8988T (cell line): ENCODE data around the gene MPST.

Source experiments
- DNase-seq: peaks from one replicate; pipeline ENCODE4 v3.0.0; 2011

The MPST gene

DNA sequence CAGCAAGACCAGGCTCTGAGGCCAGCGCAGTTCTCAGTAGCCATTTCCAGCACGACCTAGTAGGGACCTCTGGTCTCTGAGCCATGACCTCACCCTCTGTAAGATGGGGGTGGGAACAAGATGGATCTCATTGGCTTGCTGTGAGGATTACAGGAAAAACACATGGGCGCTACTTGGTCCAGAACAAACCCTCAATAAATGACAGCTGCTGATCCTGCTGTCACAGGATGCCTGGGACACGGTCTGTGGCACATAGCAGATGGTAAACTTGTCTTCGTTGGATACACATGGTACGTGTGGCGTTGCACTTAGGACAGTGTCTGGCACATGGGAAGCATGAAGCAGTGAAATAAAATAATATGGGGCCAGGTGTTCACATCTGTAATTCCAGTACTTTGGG, 27.5 kb downstream of the MPST start:
- DNase-seq: no peak

DNA sequence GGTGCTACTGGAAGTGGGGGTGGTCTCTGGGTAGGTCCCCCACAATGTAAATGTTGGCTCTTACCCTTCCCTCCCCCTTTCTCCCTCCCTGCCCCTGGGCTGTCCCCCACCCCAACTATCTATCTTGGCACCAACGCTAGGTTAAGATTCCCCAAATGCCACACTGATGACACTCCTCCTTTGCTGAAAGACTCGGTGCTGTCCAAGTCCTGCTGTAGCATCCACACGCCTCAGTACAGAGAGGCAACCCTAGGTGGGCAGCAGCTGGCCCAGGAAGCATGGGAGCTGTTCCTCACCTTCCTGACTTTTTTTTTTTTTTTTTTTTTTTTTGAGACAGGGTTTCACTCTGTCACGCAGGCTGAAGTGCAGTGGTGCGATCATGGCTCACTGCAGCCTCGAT, 28.6 kb downstream of the MPST start:
- no peak for DNase-seq

DNA sequence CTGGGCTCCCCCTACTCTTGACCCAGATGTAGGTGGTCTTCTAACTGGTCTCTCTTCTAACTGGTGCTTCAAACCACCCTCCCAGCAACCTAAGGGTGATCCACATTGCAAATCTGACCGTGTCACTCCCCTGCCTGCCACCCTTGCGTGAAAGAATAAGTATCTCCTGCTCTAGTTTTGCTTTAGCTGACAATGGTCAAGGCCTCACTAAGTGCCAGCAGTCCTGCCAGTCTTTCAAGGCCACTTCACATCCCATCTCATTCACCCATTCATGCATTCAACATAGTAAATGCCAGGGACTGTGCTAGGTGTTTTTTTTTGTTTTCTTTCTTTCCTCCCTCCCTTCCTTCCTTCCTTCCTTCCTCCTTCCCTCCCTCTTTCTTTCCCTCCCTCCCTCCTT, 29.7 kb downstream of the MPST start:
- no peak for DNase-seq

DNA sequence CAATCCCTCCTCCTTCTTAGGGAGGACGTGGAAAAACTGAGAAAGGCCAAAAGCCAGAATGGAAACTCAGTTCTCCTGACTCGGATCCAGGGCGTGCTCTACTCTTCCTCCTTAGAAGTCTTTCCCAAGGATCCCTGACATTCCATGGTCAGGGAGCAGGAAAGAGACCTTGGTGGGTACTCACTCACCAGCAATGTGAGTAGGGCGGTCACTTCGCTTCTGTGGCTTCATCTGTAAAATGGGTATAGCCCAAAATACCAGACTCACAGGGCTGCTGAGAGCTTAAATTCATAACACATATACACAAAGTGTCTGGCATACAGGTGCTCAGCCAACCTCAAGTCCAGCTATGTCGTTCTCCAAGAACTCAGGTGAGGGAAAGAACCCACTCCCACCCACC, 31.4 kb downstream of the MPST start:
- DNase-seq: no peak

DNA sequence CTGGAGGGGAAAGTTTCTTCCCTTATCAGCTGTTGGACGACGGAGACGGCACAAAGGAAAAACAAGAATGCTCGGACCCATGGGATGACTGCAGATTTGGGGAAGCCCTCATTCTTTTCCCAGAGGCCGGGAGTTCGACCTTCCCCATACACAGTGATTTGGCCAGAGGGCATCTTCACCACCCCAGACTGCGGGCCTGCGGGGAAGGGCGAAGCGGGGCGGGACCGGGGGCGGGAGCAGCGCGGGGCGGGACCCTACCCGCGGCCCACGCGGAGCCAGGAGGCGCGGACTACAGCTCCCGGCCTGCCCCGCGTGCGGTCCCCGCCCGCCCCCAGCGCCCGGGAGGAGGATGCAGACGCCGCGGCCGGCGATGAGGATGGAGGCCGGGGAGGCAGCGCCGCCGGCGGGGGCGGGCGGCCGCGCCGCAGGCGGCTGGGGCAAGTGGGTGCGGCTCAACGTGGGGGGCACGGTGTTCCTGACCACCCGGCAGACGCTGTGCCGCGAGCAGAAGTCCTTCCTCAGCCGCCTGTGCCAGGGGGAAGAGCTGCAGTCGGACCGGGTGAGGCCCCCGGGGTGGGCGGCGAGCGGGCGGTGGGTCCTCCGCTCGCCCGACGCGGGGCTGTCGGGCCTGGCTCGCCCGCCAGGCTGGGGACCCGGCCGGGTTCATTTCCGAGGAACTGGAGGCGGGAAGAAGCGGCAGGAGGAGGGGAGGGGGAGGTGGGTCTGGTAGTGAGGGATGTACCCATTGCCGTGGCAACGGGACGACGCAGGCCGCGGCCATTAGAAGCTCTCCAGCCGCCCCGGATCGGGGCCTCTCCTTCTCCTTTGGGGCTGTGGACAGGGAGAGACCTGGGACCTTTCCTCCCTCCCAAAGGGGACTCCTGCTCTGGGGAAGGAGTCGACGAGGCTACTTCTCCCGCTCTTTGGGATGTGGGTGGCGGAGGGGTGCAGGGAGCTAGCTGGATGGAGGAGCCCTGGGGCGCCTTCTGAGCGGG, 32.1 kb downstream of the MPST start, which contains the start of gene KCTD17:
Gene KCTD17, plus strand, starts transcription at position 352 of the 995 bp plus-strand sequence. Its CDS starts 19 bp downstream, at position 371.
- peak; percentile 95 for DNase-seq

DNA sequence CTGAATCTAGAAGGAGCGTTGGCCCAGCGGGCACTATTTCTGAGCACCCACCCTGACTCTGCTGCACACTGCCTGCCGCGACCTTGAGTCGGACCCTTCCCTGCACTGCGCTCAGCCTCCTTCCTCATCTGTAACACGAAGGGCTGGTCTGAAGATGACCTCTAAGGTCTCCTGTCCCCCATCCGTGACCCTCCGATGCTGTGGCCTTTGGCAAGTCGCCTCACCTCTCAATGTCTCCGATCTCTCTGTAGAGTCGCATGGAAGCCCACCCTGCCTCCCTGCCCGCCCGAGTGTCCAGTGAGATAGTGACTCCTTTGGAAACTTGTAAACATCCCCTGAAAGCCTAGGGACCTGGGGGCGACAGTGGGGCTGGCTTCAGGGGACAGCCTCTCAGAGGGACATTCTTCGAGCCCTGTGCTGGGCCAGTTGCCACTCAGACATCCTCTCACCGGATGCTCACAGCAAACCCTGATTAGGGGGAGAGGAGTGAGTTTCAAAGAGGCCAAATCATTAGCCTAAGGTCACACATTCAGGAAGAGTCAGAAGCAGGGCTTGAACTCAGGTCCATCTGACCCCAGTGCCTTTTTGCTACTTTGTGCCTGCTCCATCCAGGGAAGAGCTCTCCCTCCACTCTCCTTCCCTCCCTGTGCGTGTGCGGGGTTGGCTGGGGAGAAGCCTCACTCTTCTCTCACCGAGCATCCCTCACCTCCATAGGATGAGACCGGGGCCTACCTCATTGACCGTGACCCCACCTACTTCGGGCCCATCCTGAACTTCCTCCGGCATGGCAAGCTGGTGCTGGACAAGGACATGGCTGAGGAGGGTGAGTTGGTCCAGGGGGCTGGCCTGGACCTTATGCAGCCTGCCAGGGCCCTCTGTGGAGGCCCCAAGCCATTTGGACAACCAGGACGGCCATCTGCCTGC, 33.1 kb downstream of the MPST start:
- DNase-seq: no peak

DNA sequence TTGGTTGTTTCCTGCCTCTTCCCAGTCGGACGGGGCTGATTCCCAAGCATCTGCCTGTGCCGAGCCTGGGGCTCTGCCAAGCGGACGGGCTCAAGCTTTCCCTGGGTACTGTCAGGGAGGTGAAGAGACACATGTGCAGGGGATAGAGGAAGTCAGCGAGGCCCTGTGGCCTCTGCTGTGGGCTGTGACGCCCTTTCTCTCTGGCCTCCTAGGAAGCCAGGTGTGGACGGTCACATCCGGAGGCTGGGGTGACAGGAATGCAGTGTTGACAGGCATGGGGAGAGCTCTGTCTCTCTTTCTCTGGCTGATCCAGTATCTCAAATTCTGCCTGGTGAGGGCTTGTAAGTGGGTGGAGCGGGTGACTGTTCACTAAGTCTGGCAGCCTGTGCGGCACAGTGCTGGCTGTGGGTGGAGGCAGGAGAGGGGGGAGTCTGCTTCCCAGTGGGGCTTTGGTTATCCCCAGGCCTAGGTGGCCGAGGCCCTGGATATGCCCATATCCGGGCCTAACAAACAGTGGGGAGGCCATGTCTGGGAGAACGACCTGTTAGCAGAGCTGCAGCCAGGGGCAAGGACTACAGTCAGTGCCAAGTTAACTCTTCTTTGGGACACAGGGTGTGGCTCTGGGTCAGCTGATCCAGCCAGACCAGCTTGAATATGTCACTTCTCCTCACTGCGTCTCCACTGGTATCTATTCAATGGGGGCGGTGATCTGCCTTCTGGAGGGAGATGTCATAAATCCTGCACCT, 33.9 kb downstream of the MPST start:
- DNase-seq: no peak

DNA sequence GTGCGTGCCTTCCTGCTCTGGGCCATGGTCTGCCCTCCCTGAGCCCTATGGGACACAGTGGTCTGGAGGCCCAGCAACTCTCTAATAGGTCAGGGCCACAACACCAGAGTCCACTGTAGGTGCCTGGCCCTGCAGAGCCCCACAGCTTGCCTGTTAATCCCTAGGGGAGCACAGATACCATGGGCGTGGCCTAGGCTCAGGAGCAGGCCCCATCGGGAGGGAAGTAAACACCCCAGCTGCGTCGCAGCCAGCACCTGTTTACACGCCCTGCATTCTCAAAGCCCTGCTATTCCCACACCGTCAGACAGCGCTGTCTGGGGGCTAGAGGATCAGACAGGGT, 34.5 kb downstream of the MPST start:
- DNase-seq: no peak

DNA sequence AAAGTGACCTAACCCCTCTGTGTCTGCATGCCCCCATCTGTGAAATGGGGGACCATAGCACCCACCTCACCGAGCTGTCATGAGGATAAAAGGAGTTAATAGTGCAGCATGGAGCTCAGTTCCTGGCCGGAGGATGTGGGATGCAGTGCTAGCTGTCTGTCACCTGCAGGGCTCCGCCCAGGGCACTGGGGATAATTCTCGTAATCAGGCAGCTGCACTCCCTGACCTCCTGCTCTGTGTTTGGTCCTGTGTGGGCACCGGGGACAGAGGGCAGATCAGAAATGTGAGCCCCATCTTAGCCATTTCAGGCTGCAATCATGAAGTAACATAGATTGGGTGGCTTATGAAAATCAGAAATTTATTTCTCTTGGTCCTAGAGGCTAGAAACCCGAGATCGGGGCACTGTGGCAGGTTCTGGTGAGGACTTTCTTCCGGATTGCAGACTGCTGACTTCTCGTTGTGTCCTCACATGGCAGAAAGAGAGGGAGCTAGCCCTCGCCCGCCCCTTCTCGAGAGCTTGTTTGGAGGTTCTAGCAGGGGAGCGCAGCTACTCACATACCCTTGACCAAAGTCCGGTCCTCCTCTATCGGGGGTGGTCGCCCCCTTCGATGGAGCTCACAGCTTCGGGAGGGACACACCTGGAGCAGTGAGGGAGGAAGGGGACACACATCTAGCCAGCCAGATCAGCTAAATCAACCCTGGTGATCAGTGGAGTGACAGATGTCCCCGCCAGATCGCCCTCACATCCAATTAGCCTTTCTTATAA, 35.2 kb downstream of the MPST start:
- no peak for DNase-seq

DNA sequence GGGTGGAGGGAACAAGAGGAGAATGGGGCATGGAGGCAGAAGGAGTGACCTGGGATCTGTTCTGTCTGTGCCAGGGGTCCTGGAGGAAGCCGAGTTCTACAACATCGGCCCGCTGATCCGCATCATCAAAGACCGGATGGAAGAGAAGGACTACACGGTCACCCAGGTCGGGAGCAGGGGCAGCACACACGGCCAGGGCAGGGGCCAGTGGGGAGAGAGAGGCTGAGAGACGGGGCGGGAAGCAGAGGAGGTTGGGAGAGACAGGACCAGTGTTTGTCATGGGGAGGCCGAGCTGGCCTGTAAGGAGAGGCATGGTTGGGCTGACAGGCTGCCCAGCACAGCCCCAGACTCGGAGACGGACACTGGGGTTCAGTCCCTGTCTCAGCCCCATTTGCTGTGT, 36.7 kb downstream of the MPST start:
- no peak for DNase-seq

DNA sequence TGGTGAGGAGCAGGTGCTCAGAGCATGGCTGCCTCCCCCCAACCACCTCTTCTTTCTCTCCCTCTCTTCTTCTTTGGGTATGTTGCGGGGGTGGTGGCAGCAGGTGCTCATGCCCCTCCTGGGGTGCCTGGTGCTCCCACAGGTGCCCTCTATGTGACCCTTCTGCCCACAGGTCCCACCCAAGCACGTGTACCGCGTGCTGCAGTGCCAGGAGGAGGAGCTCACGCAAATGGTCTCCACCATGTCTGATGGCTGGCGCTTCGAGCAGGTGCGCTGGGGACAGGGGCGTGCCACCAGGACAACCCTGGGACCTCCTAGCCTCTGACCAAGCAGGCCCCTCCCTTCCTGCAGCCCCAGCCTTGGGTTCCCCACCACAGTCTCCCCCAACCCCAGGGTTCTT, 37.7 kb downstream of the MPST start:
- no peak for DNase-seq

DNA sequence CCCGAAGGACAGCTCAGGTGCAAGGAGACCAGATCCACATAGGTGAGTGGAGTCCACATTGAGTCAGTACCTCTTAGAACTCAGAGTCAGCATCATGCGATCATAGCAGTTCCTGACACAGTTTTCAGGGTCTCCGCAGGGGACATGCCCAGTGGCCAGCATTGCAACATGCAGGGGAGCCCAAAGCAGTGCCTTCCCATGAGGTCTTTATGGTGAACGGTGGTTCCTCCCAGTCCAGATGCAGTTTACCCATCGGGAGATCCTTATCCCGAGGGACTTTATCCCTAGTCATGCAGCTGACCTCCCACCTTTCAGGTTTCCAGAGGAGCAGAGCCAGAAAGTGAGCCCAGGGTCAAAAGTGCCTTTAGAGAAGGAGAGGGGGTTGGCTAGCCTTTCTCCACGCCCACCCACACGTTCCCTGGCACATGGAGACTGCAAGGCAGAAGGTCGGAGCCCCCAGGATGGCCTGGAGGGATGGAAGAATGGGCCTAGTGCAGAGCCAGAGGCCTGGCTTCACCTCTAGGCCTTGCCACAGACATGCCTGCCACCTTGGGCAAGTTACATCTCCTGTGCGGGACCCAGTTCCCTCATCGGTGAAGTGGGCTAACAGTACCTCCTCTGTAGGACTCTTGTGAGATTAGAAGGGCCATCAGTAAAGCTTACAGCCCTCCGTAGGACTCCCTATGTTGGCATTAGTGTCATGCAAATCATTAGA, 38.4 kb downstream of the MPST start:
- no peak for DNase-seq

DNA sequence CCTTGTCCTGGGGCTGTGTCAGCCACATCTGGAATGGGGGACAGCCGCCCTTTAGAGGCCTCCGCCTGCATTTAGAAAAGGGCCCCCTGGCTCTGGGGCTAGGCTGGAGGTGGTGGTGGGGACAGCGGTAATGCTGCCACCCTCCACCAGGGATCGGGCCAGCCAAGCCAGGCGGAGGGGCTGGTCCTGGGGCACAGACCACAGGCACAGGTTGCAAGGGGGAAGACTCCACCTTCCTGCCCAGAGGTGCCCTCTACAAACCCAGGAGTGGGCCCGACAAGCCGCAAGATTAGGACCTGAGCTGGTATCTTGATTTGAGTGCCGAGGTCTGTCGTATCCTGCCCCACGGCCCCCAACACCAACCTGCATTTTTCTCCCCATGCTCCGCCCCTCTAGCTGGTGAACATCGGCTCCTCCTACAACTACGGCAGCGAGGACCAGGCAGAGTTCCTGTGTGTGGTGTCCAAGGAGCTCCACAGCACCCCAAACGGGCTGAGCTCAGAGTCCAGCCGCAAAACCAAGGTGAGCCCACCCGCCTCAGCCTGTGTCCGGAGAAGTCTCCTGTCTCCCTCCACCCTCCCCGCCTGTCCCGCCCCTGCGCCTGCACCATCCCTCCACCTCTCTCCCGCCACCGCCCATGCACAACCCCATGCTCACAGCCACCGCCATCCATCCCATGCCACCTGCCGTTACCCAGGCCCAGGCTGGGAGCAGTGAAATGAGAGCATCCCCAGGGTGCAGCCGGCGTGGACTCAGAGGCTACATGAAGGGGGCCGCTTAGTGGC, 39.6 kb downstream of the MPST start:
- no peak for DNase-seq

DNA sequence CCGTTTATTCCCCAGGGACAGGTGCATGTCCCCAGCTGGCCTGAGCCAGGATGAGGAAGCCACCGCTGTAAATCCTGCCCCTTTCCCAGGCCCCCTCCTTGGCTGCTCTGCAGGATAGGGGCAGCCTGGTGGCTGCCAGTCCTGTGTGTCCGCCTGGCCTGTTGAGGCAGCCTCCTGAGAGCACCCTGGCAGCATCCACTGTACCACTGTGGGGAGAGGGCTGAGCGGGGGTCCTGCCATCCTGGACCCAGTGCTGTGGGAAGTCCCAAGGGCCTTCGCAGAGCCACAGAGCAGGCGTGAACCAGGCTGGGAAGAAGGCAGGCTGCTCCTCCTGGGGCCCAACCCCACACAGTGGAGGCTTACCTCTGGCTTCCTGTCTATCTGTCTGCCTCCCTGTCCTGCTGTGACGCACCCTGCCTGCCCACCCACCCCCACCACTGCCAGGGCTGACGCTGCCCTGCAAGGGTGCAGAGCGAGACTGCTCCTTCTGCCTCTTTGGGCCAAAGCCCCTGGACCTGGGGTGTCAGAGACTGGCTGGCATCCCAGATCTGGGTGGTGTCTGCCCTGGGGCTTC, 40.4 kb downstream of the MPST start:
- no peak for DNase-seq

DNA sequence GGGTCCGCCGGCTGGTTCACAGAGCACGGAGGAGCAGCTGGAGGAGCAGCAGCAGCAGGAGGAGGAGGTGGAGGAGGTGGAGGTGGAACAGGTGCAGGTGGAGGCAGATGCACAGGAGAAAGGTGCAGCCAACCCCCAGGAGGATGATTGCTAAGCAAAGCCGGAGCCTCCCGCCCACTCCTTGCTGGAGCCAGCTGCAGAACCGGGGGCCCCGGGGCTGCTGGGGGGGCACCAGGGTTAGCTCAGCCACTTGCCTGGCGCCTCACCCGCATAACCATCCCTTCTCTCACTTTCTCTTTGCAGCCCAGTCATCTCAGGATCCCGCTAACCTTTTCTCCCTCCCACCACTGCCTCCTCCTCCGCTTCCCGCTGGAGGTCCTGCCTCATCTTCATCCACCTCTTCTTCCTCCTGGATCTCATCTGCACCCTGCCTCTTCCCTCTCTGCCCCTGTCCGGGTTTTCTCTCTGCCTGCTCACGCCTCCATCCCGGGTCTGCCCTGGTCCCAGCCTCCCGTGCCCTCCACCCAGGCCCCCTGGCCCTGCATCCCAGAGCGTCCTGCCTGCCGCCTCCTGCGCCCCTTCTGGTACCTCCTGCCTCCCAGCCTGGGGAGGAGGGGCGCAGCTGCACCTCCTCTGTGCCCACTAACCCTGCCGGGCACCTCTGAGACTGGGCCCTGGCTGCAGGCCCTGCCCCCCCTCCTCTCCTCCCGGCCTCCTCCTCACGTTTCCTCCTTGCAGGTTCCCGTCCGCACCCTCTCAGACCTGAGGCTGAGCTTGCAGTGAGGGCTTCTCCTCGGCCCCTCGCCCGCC, 41.5 kb downstream of the MPST start:
- no peak for DNase-seq

DNA sequence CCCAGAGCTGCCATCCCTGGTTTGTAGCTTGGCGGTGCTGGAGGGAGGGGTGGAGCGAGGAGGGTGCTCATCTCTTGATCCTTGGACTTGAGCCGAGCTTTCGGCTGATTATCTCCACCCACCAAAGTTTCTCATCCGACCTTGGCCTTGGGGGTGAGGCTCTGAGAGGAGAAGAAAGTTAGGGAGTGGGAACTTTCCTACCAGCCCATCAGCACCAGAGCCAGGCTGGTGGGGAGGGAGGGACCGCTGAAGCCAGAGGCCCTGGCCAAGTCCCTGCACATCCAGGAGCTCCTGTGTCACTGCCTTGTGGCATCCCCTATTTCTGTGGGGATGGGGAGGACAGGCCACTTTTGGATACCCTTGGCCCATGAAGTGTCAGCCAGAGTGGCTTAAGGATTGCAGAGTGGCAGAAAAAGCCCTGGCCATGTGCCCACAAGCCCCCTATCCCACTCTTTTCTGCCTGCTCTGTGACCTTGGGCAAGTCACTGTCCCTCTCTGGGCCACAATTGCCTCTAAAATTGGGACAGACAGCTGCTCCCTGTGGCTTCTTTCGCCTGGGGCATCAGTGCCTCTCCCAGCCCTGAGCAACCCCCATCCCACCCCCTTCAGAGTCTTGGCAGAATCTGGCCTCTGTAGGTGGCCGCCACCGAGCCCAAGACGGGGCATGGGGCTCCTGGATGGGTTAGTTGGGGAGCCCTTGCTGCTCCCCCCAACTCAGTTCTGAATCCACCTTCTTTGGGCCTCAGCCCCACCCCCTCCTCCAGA, 42.3 kb downstream of the MPST start:
- no peak for DNase-seq

DNA sequence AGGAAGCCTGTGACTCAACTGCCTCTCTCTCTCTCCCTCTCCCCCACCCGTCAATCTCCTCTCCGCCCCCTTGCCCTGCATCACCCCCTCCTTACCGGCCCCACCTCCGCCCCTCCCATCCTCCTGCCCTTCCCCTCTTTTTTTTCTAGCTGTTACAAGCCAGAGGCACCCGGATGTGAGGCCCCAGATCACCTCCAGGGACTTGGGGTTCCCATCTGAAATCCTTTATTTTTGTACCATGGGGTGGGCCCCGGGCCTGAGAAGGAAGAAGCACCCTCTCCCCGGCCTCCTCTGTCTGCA, 42.8 kb downstream of the MPST start:
- no peak for DNase-seq

DNA sequence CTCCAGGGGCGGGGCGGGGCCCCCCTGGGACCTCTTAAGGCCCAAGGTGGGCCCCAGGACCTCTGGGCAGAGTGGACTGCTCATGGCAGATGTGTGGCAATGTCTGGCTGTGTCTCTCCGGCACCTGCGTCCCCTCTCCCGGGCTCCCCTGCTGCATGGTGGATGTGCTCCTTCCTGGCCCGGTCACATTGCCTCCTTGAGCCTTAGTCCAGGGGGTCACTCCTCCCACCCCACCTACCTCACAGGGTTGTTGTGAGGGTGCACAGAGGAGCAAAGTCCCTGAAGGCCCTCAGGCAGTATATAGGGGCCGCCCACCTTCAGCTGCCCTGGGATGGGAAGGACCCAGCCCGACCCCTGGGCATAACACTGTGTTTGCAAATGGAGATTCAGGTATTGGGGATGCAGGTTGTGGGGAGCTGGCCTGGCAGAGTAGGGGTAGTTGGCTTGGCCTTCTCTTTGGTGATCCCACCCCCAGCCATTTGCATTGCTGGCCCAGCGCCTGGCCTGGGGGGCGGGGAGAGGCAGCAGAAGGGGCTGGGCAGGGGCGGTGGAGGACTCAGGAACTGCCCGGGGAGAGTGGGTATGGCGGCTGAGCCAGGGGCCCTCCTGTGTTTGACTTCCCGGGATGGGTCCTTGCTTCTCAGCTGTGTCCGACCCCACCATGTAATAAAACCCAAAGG, 43.3 kb downstream of the MPST start:
- no peak for DNase-seq
